ENCODE measurements around the gene CTLA4.
"Not testable (repeated sequence)": the region's sequence is repeated elsewhere in the genome, so short reads cannot be mapped to it uniquely, and the experiment has no call there.

Gene CTLA4

GRCh38 chr2:203858176-203858575 is 9.4 kb upstream of the CTLA4 start:
- DNase-seq = no peak

GRCh38 chr2:203859030-203859789 is 8.4 kb upstream of the CTLA4 start:
- DNase-seq = no peak

GRCh38 chr2:203861197-203861596 is 6.4 kb upstream of the CTLA4 start:
- peak; percentile 76 for DNase-seq

- no peak for DNase-seq
Measured at GRCh38 chr2:203861607-203862006, 6.0 kb upstream of the CTLA4 start.

GRCh38 chr2:203869223-203870042 is 1.9 kb downstream of the CTLA4 start:
- DNase-seq = peak; percentile 3

- no peak for DNase-seq
Measured at GRCh38 chr2:203870481-203870880, 2.9 kb downstream of the CTLA4 start.

- DNase-seq = no peak
Measured at GRCh38 chr2:203870941-203871340, 3.4 kb downstream of the CTLA4 start.

- DNase-seq = no peak
Measured at GRCh38 chr2:203871371-203871983, 3.9 kb downstream of the CTLA4 start.

- DNase-seq = no peak
Measured at GRCh38 chr2:203873461-203873860, 5.9 kb downstream of the CTLA4 start.

- no peak for DNase-seq
Measured at GRCh38 chr2:203873921-203874631, 6.5 kb downstream of the CTLA4 start.

GRCh38 chr2:203875471-203875870 is 7.9 kb downstream of the CTLA4 start:
- DNase-seq = no peak

- DNase-seq = no peak
Measured at GRCh38 chr2:203876328-203876727, 8.8 kb downstream of the CTLA4 start.

GRCh38 chr2:203878063-203878462 is 10.5 kb downstream of the CTLA4 start:
- no peak for DNase-seq

- DNase-seq = peak; percentile 7
Measured at GRCh38 chr2:203880557-203881125, 13.1 kb downstream of the CTLA4 start.

GRCh38 chr2:203881185-203881584 is 13.6 kb downstream of the CTLA4 start:
- not testable (repeated sequence) for DNase-seq

GRCh38 chr2:203882551-203882950 is 15.0 kb downstream of the CTLA4 start:
- DNase-seq = no peak

- DNase-seq = no peak
Measured at GRCh38 chr2:203886661-203887151, 19.1 kb downstream of the CTLA4 start.

GRCh38 chr2:203887677-203888076 is 20.1 kb downstream of the CTLA4 start:
- no peak for DNase-seq

- DNase-seq = no peak
Measured at GRCh38 chr2:203889542-203889941, 22.0 kb downstream of the CTLA4 start.

- DNase-seq = no peak
Measured at GRCh38 chr2:203889944-203890343, 22.4 kb downstream of the CTLA4 start.

- DNase-seq = no peak
Measured at GRCh38 chr2:203890733-203891132, 23.2 kb downstream of the CTLA4 start.

GRCh38 chr2:203891474-203891873 is 23.9 kb downstream of the CTLA4 start:
- no peak for DNase-seq

- DNase-seq = no peak
Measured at GRCh38 chr2:203892207-203892606, 24.6 kb downstream of the CTLA4 start.

Measured in NCI-H69 (cell line).